GM21381 (cell line): ENCODE results near the gene PSMG4.

ENCODE experiments used
- ATAC-seq: cut with Tn5 transposase; IDR thresholded peaks from one replicate; pipeline ENCODE4 v1.9.1; 2021; ENCODE audit warnings: mild to moderate bottlenecking, moderate library complexity; ENCODE audit not compliant: unreplicated experiment

PSMG4 gene

DNA sequence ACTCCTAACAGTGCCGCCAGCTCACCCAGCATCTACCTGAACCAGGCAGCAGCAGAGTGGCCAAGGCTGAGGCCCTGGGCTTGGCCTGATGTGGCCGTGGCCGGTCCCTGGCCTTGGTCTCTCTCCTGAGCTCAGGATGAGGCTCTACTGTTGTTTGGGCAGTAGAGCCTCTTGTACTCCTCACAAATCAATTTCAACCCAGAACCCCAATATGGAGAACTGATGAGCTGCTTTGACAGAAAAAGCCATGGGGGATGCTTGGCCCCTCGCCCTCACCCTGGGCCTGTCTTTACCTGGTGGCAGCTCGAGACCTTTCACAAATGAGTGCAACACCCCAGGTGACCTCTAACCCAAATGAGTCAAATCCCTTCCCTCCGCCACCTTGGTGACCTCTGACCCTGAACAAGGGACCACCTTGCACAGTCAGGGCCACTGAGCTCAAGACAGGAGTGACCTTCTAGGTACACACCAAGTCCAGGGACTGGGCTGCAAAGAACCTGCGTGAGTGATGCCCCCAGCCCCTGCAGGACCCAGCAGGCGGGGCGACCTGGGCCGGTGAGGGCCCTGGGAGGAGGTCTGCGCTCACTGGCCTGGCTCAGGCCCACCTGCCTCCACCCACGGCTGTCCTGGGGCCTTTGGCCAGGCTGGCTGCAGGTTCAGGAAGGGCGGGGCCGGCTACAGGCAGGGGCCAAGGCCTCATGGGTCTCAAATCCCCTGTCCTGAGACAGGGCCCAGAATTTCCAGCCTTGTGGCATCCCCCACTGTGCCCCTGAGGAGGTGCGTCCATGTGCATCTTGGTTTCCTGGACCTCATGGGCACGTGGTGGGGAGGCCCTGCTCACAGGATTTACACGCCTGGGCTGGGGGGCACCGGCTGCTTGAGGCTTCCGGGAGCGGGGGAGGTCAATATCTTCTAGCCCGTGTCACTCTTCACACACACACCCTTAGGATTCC is 30.2 kb downstream of the PSMG4 start:
- ATAC-seq = no peak

DNA sequence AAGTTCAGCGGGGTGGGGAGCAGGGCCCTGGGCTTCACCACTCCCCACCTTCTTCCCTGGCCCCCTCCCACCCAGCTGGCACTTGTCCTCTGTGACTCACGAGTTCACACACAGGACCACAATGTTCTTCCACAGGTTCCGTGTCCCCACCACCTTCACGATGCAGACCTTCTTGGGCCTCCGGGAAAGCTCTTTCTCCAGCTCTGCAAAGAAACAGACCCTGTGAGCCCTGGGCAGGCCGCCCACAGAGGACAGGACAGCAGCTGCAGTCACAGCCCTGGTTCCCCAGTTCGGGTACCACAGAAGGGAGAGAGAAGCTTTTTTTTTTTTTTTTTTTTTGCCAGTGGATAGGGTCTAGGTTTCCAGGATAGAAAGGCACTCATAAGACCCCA is 30.9 kb downstream of the PSMG4 start:
- ATAC-seq = no peak

DNA sequence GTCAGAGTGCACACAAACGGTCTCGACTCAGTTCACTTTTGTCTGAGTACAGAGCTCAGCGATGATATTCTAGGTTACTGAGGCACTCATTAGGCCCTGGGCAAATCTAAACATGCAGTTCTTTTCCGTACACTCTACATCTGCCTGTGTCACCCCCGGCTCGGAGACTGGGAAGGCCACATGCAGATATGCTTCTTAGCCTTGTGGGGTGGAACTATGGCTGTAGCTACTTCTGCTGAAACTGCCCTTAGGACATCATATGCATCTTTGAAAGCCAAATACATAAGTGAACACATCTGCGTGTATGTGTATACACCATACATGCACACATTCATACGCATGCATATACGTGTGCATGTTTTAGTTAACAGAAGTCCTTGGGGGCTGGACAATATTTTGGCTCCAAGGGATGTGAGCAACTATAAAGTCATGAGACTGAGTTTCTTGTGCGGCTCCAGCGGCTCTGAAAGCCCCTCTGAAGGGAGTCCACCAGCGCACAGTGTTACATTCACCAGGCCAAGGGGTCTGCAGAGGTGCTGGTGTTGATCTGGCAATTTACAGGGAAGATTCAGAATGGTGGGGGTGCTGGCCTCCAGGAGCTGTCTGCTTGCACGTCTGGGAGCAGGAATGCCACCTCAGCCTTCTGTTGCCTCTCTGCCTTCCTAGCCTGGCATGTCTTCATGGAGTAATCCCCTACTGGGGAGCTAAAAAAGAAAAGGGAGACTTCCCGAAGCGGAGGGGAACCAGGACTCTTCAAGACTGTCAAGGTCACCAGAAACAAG is 31.6 kb downstream of the PSMG4 start:
- no peak for ATAC-seq

DNA sequence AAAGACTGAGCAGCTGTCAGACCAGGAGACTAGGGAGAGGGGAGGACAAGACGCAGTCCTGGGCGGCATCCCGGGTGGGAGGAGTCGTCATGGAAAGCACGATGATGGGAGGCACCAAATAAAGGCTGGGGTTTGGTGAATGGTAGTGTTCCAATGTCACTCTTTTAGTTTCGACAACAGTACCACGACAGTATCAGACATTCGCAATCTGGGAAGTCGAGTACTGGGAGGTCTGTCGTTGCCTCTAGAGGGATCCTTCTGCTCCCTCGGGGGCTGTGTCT is 32.1 kb downstream of the PSMG4 start:
- no peak for ATAC-seq

DNA sequence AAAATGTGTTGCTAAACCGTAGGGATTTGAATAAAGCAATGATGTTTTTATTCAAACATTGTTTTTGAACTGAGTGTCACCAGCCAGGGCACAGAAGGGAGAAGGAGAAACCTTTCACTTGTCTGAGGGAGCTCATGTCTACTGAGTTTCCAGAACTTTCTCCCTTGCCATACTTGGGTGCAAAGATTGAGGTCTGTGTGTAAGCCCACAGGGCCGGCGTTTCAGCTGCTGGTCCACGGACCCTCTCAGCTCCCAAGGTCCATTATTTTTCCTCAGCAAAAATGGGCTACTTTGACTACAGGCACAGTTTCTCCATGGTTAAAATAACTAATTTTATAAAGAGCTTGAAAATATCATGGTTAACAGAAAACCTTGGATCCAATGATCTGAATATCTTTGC is 32.6 kb downstream of the PSMG4 start:
- ATAC-seq = no peak

DNA sequence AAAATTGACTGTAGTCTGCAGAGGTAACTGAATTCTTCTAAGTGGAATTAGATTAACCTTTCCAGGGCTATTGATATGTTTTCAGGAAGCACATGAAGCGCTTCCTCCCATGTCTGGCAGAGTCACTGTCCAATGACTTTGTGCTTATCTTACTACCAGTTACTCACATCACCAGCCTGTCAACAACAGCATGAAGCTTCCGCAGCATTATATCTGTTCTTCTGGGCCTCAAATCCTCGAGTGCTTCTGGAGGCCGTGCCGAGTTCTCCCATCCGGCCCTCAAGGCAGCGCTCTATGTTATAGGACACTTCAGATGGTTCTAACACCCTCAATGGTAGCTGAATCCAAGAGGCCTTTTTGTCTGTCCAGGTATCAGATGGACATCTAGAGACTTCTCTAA is 33.2 kb downstream of the PSMG4 start:
- no peak for ATAC-seq

DNA sequence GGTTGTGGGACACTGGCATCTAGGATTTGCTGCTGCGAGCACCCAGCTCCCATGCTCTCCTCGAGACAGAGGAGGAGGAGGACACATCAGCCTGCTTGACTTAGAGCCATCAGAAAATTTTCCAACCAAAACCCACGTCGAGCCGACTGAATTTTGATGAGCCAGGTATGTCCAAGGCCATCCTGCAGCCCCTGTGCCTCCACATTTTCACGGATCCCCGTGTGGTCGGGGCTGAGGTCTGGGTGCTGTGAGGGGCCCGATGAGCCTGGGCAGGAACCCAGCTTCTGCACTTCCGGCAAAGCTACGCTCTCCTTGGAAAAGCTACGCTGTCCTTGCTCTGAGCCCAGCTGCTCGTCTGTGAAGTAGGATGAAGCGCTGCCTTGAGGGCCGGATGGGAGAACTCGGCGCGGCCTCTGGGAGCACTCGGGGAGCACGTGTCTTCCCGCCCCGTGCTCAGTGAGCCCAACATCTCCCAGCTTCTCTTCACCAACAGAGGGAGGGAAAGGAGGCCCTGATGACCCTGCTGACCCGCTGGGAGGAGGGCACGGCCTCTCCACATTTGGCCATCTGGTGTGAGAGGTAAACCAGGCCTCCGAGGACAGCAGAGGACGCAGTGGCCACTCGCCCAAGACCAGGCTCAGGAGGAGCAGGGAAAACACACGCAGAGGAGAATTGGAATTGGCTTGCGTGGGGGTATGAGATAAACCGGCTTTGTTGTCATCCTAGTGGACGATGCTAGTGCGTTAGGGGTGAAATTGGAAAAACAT is 33.9 kb downstream of the PSMG4 start:
- ATAC-seq = no peak

DNA sequence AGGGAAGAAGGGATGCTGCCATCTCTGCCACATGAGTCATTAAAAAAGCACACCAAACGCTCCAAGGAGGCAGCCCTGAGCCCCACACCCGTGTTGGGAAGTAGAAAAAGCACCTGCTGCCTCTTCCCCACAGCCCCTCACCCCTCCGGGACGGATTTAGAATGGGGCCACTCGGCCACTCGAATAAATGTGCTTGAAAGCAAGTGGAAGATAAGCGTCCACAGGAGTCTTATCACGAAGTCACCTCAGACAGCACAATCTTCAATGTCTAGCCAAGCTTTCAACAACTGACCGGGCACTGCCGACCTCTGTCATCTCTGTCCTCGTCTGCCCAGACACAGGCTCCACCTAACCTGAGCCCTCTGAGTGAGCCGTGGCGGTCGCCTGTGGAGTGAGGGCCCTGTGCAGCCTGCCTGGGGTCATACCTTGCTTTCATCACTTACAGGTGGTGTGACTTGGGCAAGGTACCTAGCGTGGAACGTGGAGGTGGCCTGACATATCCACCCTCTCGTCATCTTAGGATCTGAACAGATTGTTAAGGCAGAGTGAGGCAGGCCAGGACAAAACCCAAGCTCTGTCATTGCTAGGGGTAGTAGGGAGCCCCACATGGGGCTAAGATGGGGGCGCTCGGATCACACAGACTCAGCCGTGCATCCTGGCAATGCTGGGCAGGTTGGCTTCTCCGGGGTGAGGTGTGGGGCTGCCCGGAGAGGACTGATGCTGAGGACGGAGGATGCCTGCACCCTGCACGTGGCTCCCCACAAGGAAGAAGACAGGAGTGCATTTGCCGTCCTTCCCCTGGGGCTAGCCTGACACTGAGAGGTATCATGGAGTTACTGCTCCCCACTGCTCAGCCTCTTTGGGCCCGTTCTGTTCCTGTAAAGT is 34.8 kb downstream of the PSMG4 start:
- ATAC-seq = no peak

DNA sequence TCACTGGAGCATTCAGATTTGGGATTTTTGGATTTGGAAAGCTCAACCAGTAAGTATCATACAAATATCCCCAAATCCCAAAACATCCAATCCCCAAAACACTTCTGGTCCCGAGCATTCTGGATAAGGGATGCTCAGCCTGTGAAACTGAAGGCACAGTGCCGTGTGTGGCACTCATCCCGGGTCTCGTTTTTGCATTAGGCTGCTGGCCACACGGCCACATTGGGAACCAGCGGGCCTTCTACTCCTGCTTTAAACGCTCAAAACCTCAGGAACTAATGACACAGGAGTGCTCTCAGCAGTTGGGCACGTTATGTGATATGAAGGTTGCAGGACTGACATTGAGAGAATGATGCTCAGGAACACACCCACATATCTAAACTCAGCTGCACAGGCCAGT is 35.6 kb downstream of the PSMG4 start:
- ATAC-seq = no peak

DNA sequence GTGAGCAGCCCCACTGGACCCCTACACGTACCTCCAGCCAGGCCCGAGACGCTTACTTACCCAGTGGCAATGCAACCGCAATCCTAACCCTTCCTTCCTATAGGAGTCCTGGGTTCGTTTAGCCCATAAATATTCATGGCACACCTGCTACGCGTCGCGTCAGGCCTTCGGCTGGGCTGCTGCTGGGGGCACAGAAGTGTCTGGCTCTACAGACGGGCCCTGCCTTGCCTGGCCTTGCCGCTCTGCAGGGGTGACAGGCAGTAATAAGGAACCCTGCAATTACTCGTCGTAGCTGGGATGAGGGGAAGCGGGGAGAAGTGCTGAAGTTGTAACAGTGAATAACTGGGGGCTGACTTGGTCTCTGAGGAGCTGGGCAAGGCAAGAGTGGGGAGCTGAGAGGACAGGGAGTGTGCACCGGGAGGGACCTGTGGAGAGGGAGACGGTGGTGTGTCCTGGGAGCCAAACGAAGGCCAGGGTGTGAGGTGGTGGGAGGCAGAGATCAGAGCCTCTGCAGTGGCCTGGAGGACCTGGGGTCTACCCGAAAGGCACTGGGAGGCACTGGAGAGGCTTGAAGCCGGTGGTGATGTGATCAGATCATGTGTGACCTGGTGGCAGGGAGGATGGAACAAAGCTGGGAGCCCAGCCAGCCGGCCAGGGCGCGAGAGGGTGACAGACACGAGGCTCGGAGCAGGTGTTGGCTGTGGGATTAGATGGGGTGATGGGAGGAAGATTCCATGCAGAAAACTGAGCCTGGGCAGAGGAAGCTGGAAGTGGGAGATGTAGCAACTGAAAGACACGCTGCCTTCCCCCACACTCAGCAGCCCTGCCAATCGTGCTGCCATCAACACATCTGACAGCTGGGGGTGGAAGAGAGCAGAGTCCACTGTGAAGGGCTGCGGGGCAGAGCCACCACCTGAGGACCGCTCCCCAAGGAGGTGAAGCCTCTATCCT is 36.4 kb downstream of the PSMG4 start:
- ATAC-seq = no peak

DNA sequence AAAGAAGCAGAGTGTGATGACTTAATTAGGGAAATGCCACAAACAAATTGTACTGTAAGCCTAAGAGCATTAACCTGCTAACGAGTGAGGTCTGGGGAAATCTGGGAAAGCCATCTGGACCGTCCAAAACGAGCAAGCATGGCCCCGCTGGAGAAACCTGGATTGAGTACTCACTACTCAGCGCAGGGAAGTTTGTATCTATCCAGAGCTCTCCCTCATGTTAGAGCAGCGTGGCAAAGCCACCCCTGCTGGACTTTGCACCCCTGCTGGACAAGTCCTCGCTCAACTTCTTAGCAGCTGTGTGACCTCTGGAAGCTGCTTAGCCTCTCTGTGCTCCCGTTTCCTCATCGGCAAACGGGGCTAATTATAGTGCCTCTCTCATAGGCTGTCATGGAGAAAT is 37.3 kb downstream of the PSMG4 start:
- no peak for ATAC-seq

DNA sequence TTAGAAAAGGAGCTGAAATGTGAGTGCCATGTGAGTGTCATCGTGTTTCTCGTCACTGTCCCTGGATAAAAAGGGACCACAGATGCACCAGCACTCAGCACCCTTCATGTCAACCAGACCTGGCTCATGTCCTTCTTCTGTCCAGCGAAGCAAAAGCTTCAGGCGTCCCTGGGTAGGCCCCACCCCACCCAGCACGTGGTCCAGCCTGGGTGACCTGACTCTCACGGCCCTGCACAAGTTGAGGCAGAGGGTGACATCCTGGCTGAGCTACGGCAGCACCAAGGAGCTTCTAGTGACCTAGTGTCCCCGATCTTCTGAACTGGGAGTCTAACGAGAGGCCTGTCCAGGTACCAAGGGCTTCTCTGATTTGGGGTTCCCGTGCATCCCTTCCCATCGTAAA is 37.8 kb downstream of the PSMG4 start:
- ATAC-seq = no peak

DNA sequence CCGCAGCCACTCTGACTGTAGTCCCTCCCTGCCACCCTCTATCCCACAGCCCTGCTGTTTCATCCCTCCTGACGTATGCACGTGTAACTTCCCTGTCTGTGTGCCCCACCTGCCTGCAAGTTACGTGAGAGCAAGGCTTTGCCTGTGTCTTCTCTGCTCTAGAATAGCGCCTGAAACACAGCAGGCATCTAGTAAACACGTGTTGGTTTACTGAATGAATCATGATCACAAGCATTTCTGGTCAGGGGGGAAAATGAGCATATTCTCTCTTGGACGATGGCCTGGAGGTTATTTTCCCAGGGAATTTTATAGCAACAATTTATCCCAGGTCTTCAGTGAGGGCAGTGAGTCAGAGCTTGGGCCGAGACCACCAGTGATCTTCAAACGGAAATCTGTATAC is 38.3 kb downstream of the PSMG4 start:
- ATAC-seq = no peak

DNA sequence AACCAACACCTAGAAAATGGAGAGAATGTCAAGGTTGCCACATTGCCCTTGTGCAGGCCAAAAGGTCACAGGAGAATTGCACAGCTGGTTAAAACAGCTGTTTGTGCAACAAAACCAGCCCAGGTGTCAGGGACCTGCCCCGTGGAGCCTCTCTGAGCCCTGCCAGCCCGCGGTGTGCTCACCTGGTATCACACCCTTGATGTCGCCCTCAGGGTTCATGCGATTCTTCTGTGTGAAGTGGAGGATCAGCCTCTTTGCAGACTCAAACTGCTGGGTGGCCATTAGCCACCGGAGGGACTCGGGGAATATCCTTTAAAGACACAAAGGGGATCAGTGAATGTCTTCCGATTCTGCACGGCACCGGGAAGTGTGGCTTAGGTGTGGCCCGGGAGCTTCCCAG is 39.2 kb downstream of the PSMG4 start:
- ATAC-seq = no peak

DNA sequence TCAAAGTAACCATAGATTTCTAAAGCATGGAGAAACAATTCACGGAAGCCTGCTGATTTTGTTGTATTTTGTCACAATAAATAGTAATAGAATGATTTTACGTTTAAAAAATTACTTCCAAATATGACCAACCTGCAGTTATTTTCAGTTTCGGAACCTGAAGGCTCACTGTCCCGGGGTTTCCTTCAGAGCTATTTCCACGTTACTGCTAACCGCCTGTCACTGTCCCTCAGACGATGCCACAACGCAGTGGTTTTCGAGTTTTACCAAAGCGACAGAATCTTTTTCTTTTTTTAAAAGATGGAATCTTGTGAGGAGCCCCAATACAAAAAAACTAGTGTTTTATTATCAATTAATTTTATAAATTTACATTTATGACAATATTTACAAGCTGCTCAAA is 40.5 kb downstream of the PSMG4 start:
- ATAC-seq = no peak

DNA sequence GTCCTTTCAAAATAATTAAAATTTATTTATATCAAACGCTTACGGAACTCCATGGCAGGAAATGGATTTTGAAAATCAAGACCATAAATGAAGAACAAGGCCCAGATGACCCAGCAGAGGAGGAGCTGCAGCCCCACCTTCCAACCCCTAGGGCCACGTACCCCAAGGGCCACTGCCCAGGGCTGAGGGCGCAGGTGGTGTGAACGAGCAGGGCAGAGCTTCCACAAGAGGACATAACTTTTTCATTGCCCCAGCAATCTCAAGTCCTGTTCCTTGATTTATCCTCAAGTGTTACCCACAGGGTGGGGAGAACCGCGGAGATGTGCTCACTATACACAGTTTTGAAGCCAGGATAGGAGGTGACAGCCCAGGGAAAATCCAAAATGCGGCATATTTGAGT is 42.8 kb downstream of the PSMG4 start:
- ATAC-seq = no peak

DNA sequence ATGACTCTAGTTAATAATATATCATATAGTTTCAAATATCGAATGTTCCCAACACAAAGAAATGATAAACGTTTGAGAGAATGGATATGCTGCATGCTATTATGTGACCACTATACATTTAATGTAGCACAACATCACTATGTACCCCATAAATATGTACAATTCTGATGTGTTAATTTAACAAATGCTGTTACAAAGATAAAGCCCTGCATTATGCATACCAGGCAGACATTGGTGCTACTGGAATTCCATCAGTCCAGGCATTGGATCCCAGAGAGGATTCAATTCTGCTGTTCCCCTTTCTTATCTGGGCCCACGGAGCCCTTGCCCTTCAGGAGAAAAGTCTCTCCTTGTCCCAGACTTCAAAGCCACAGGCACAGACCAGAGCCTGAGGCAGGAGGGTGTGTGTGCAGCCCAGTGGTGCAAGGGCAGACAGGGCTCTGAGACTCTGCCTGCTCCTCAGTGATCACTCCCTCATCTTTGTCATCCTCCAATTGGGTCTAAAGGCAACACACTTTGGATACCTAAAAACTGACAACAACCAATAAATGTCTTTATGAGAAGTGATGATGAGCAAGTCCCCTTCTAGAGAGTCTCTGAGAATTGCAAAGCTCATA is 45.2 kb downstream of the PSMG4 start:
- ATAC-seq = no peak

DNA sequence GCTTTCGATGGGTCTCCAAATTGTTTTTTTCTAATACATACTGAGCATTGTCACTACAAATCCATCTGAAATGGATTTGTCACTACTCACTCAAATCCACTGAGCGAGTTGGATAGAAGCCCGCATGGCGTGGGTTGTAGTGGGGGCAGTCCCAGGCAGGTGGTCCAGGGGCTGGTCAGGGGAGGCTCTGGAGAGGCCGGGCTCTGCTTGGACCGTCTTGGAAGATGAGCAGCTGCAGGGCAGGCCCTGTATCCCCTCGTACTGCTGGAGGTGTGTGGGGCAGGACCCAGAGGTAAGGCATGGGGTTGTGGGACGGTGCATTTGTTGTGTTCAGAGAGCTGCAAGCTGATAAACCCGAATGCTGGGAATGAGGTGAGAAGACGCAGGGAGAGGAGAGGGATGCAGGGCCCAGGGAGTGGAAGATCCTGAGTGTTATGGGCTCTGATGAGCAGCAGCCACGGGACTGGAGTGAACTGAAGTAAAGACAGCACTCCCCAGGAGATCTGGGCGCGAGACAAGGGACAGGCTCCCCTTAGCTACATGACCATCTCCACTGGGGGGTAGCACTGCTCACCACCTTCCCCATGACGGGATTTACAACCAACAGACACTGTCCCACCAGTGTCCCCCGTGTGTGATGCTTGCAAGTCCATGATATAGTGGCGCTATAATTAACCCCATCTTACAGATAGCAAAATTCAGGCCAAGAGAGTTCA is 45.9 kb downstream of the PSMG4 start:
- ATAC-seq = no peak

DNA sequence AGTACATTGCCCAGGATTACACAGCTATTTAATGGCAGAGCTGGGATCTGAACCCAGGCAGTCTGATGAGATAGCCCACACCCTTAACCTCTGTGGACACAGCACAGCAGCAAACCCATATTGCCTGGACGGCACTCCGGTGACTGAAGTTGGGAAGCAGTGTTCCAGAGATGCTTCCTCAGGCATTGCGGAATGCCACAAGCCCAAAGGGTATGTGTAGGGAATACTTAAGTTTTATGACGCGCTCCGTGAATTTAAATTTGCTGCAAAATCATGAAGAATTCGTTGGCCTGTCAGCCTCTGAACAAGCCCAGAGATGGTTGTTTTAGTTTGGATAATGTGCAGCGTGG is 46.4 kb downstream of the PSMG4 start:
- ATAC-seq = no peak
